CD1c-positive myeloid dendritic cell (primary cell): Measurements from ENCODE around the gene UCHL1.
A peak's percentile ranks its signal among the peaks of the same experiment; 100 is the strongest.
"Not testable (repeated sequence)": the region's sequence is repeated elsewhere in the genome, so short reads cannot be mapped to it uniquely, and the experiment has no call there.

Experiments
- DNase-seq: peaks from one replicate; pipeline ENCODE4 v3.0.0-alpha.2; 2016; ENCODE audit errors: extremely low spot score

The UCHL1 gene

GRCh38 chr4:41290479-41290878 lies 33.8 kb downstream of the UCHL1 start:
- DNase-seq = no peak

GRCh38 chr4:41294445-41295062 lies 37.8 kb downstream of the UCHL1 start:
- no peak for DNase-seq

GRCh38 chr4:41296995-41297394 lies 40.3 kb downstream of the UCHL1 start:
- DNase-seq = no peak

- no peak for DNase-seq
Observed at GRCh38 chr4:41297832-41298231, 41.1 kb downstream of the UCHL1 start.

GRCh38 chr4:41299486-41299885 lies 42.8 kb downstream of the UCHL1 start:
- DNase-seq = no peak

- DNase-seq = no peak
Observed at GRCh38 chr4:41301137-41301536, 44.4 kb downstream of the UCHL1 start.

GRCh38 chr4:41303372-41304118 lies 46.8 kb downstream of the UCHL1 start:
- no peak for DNase-seq

GRCh38 chr4:41304221-41304620 lies 47.5 kb downstream of the UCHL1 start:
- DNase-seq = no peak

- DNase-seq = no peak
Observed at GRCh38 chr4:41305476-41305875, 48.7 kb downstream of the UCHL1 start.

GRCh38 chr4:41307638-41308037 lies 50.9 kb downstream of the UCHL1 start:
- peak; percentile 2 for DNase-seq

GRCh38 chr4:41308398-41308797 lies 51.7 kb downstream of the UCHL1 start:
- no peak for DNase-seq

GRCh38 chr4:41315426-41315825 lies 58.7 kb downstream of the UCHL1 start:
- not testable (repeated sequence) for DNase-seq

GRCh38 chr4:41315862-41316261 lies 59.1 kb downstream of the UCHL1 start:
- no peak for DNase-seq
